NCI-H1417 (cell line): ENCODE results near the gene TBC1D10A.

Source experiments
- DNase-seq, 3 experiments: peaks; one replicate each; lab custom pipeline; 2025; lab: John Stamatoyannopoulos, UW

Gene TBC1D10A

GRCh38 chr22:30286331-30286730 lies 40.4 kb downstream of the TBC1D10A start:
- no peak for DNase-seq

- DNase-seq, result no peak
Observed at GRCh38 chr22:30285846-30286200, 40.9 kb downstream of the TBC1D10A start.

DNA sequence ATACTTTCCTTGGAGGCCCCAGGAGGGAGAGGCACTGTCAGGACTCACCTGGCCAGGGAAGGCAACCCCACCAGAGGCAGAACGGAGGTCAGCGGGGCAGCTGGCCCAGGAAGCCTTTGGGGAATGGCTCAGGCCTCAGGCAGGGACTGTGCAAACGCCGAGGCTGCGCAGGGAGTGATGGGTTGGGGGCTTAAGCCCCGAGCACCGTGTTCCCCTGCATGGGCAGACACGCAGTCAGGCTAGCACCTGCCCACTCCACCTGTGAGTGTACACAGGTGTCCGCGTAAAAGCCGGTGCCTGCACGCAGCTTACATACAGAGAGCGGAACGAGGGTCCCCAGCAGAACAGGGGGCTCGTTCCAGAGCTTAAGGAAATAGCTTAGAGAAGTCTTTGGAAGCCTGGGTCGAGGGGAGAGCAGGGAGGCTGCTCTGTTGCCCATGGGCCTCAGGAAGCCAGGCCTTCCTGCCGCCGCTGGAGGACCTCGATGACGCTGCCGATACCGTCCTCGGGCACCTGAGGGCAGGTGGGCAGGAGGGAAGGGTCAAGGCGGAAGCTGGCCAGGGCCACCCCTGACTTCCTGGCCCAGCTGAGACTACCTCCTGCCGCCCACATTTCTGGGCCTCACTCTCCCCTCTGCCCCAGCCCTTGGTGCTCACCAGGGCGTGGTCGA lies 41.4 kb downstream of the TBC1D10A start:
- no peak for DNase-seq

- no peak for DNase-seq
Observed at GRCh38 chr22:30284666-30285065, 42.1 kb downstream of the TBC1D10A start.

DNA sequence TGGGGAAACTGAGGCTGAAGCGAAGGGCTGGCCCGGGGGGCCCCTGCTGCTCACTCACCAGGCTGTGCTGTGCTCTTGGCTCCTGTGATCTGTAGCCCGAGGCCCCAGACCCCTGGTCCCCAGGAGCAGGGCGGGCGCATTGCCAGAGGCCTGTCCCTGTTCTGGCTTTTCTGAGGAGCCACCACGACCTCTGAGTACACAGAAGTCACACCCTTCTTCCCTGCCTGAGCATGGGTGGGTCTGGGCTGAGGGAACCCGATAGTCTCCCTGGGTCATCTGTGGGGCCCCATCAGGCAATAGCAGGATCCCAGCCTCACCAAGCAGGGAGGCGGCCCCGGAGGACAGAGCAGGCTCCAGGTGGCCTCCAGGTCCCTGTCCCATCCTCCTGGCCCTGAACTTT lies 42.6 kb downstream of the TBC1D10A start:
- no peak for DNase-seq

DNA sequence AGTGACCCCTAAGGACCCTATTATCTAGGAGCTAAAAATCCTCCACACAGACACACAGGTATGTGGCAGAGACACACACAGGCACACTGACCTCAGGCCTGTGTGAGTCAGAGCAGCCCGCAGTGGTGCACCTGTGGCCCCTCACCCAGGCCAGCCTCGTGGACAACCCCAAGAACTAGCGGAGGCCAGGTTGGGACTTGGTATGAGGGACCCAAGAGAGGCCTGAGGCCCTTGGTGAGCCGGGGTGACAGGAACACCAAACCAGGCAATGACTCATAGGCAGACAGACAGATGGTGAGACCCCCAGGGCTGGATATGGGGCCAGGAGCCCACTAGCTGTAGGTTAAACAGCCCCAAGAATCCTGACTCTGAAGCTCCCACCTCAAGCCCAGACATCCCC lies 43.4 kb downstream of the TBC1D10A start:
- no peak for DNase-seq

DNA sequence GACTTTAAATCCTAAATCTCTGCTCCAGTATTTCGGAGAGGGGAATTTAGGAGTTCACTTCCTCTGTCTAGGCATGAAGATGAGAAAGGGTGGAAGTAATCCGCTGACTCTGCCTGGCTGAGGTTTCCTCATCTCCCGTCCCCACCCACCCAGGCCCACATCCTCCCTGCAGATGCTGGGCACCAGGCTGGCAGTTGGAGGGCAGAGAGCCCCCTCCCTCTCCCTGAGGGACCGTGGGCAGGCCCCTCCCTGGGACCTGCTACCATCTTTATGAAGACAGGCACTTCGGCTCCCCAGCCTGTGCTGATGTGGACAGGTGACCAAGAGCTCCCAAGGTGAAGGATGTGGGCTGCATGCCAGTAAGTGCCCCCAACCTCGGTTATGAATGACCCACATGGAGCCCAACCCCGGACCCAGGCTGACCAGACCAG lies 44.1 kb downstream of the TBC1D10A start:
- no peak for DNase-seq

- no peak for DNase-seq
Observed at GRCh38 chr22:30280505-30280904, 46.2 kb downstream of the TBC1D10A start.

- DNase-seq, result no peak
Observed at GRCh38 chr22:30279932-30280331, 46.8 kb downstream of the TBC1D10A start.

- DNase-seq, result no peak
Observed at GRCh38 chr22:30279046-30279788, 47.5 kb downstream of the TBC1D10A start.

DNA sequence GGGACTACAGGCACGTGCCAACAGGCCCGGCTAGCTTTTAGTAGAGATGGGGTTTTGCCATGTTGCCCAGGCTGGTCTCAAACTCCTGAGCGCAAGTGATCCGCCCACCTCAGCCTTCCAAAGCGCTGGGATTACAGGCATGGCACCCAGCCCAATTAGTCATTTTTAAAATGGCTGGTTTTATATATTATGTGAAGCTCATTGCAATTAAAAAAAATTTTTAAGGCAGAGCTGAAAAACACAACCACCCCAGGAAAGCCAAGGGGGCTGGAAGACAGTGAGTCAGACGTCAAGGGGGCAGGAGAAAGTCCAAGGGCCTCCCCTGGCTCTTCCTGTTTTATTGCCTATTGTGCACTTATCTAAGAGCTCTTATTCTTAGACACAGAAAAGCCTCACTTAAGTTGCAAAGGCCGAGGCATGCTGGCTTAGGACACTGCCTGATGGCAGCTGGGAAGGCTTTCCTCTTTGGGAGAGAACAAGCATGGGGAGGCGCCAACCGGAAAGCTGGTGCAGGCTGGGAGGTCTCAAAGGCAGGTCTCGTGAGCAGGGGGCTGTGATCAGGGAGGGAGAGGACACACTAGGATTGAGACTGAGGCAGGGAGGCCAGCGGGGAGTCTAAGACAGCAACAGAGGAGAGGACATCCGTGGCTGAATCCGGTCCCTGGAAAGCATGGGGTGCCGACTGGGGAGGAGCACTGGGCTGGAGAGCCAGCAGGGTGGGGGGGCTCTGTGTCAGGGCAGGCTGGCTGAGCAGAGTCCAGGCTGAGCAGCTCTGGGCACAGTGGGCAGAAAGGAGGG lies 49.0 kb downstream of the TBC1D10A start:
- no peak for DNase-seq

DNA sequence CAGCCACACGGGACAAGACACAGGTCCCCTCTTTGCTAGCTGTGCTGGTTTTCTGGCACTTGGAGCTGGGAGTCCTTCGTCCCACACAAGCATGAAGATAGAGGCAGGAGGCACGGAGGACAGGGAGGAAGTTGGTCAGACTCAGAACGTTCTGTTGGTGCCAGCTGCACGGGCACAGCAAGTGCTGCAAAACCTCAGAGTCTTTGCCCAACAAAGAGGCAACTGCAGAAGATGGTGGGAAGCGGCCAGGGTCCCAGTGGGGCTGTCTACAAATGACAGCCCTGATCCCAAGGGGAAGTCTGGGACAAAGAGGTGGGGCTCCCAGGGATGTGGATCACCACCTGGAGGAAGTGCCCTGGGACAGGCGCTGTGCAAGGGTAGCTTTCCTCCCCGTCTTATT lies 50.7 kb downstream of the TBC1D10A start:
- DNase-seq, result no peak

DNA sequence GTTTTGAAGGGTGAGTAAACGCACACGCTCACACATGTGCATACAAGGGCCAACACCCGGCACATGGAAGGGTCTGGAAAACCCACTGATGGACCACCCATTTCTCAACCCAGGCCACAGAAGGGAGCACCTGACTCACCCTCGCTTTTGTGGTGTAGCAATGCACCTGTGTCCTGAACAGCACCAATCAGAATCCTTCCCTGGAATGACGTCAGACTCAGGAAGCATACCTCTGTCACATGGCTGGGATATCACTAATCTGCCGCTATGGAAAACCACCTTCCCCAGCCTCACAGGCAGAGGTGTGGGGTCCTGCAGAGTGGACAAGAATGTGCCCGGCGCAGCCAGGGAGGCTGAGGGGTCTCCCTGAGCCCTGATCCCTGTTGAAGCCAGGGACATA lies 51.1 kb downstream of the TBC1D10A start:
- no peak for DNase-seq

GRCh38 chr22:30274437-30274812 lies 52.3 kb downstream of the TBC1D10A start:
- DNase-seq, result no peak

DNA sequence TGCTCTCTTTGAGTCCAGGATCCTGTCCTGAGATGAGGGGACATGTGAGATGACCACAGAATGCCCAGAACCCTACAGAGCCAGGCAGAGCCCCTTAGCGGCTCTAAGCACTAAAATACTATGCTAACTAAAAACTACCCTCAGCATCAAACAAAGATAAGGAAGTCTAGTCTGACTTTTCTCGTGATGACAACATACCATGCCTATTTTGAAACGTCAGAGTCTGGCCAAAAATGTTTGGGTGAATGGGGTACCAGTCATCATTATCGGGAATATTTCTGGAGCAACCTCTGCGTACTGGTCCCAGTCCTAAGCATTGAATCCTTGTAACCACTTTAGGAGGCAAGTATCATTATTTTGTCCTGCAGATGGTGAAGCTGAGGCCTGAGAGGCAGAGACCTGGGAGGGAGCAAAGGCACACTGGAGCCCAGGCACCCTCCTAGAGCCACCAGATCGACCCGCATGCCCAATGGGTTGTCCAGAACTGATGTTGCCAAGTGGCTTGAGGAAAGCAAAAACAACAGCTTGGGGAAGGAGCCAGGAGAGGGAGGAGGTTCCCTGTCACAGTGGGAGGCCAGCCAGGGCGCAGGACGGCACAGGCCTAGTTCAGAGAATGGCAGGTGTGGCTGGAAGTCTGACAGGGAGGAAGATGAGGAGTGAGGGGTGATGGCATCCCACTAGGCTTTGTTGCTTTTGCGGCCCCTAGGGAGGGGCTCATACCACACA lies 52.9 kb downstream of the TBC1D10A start:
- no peak for DNase-seq

GRCh38 chr22:30272781-30273601 lies 53.8 kb downstream of the TBC1D10A start:
- DNase-seq, result no peak

DNA sequence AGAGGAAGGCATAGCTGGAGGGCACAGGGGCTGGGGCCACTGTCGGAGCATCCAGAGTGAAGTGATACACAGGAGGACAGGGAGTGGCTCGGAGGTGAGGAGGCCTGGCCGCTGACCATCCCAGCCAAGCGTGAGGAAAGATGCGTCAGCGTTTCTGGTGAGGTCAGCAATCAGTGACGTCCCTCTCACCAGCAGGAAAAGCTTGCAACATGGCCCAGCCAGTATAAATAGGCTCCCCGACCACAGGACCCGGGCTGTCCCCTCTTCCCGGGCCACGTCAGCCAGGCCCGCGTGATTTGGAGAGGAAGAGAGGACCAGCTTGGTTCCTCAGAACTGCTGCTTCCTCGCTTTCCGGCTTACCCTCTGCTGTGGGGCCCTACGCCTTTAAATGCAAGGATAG lies 55.9 kb downstream of the TBC1D10A start:
- DNase-seq, result no peak

GRCh38 chr22:30268331-30268730 lies 58.4 kb downstream of the TBC1D10A start:
- DNase-seq, result no peak

GRCh38 chr22:30267382-30268302 lies 59.1 kb downstream of the TBC1D10A start:
- no peak for DNase-seq
